ENCODE measurements around the gene OVAAL.
"Not testable (repeated sequence)": the region's sequence is repeated elsewhere in the genome, so short reads cannot be mapped to it uniquely, and the experiment has no call there.

The OVAAL gene

DNA sequence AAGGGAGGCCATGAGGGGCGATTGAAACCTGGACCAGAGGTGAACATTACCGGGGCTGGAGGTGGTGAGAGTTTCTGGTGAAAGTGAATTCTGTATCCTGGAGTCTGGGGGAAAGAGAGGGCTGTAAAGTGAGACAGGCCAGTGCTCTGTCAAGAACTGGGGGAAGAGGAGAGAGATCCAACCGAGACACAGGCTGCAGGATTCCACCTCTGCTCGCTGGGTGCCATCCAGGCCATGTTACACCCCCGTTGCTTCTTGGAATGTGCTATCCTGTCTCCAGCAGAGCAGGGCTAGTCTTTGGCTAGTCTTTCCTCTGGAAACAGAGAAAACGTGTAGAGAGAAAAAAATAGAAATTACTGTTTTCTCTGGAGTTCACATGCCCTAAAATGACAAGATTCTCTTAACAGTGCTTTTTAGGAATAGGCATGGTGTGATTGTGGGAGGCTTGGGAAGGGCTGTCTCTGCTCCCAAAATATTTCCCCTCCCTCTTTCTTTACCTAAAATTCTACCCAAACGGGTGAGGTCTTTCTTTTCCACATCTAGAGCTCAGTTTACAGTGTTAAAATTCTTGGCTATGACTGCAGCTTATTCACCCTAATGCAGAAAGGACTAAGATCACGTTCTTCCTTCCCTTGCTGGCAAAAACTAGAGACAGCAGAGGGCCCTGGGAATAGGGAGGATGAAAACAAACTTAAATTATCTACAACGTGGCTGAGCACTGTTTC, 16.5 kb upstream of the OVAAL start:
- no peak overlapping the region for H3K27ac ChIP-seq (ENCODE audit: low read depth, low read length)

DNA sequence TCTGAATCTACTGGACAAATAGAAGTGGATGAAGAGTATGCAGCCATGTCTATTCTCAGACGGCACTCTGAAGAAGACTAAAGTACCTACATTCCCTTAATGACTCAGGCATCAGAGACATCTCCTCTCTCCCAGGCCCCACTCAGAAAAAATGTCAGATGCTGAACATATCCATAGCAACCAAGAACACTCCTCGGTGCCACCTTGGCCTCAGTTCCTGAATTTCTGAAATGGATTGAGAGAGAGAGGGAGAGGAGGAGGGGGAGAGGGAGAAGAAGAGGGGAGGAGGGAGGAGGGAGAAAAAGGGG, 16.0 kb upstream of the OVAAL start:
- no peak overlapping the region for H3K27ac ChIP-seq (ENCODE audit: low read depth, low read length)
- H3K9me3 ChIP-seq (ENCODE audit: insufficient read depth, low read depth, low read length) = no peaks in the 10 kb centered on the region
- H3K4me1 ChIP-seq (ENCODE audit: insufficient read depth, low read length) = peaks cover 9% of the 10 kb centered on the region; the same call in 1 of the 2 replicates
- no peaks in the 10 kb centered on the region for H3K27me3 ChIP-seq (ENCODE audit: insufficient read depth, low read length)
- WGBS = 71% methylated on average over 2 of the region's 2 CpGs
- no peaks in the 10 kb centered on the region for H3K36me3 ChIP-seq (ENCODE audit: insufficient read depth, low read length)
- H3K9ac ChIP-seq (ENCODE audit: low read depth, low read length) = no peak overlapping the region
- no peak overlapping the region for H3K4me3 ChIP-seq (ENCODE audit: low read length)

More for the DNA sequence above, 16.5 kb upstream of the OVAAL start:
- Histone ChIP-seq H3K27me3 (ENCODE audit: insufficient read depth, low read length) (no peaks in the 10 kb centered on the region), H3K4me1 (ENCODE audit: insufficient read depth, low read length) (peaks cover 9% of the 10 kb centered on the region; the same call in 1 of the 2 replicates), H3K4me3 (ENCODE audit: low read length) (no peak overlapping the region), H3K36me3 (ENCODE audit: insufficient read depth, low read length) (no peaks in the 10 kb centered on the region), H3K9ac (ENCODE audit: low read depth, low read length) (no peak overlapping the region), H3K9me3 (ENCODE audit: insufficient read depth, low read depth, low read length) (no peaks in the 10 kb centered on the region)
- WGBS = 46% methylated on average over 9 of the region's 9 CpGs

DNA sequence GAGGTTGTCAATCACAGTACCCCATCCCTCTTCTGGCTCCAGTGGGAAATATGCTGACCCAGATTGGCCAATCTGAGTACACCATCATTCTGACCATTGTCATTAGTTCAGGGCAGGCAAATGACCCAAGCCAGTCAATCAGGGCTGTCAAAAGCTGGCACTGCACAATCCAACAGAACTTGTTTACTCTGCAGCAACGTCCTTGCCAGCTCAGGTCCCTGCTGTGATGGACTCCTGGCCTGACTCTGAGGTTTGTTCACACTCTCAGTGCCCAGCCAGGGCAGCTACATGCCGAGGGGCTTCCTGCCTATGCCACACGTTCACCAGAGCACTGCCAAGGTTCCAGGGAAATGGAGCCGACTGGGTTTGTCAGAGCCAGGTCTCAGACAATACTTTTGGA, 14.7 kb upstream of the OVAAL start:
- H3K27ac ChIP-seq (ENCODE audit: low read depth, low read length) = no peak overlapping the region
- 90% methylated on average over 4 of the region's 4 CpGs for WGBS

DNA sequence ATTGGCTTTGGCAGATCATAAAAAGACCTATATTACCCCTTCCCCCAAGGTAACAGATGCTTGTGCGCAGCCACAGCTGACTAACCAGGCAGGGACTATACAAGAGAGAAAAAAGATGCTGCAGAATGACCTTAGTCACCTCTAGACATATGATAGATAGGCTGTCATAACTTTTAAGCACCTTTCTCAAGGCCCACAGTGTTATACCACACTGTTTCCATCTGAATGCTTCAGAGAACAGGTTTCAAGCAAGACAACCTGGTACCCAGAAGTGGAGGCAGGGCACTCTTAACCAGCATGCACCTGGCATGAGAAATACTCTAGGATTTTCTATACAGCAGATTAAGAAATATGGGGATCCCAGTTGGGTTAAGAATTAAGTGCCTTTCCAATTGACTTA, 12.8 kb upstream of the OVAAL start:
- Histone ChIP-seq H3K9me3 (ENCODE audit: insufficient read depth, low read depth, low read length) (no peaks in the 10 kb centered on the region), H3K36me3 (ENCODE audit: insufficient read depth, low read length) (no peaks in the 10 kb centered on the region), H3K9ac (ENCODE audit: low read depth, low read length) (no peak overlapping the region), H3K4me3 (ENCODE audit: low read length) (no peak overlapping the region), H3K27me3 (ENCODE audit: insufficient read depth, low read length) (no peaks in the 10 kb centered on the region), H3K4me1 (ENCODE audit: insufficient read depth, low read length) (peaks cover 12% of the 10 kb centered on the region; the same call in 1 of the 2 replicates), H3K27ac (ENCODE audit: low read depth, low read length) (no peak overlapping the region)
- 83% methylated on average over 1 of the region's 1 CpG for WGBS

More for the DNA sequence above, 14.7 kb upstream of the OVAAL start:
- H3K36me3 ChIP-seq (ENCODE audit: insufficient read depth, low read length) = no peaks in the 10 kb centered on the region
- no peak overlapping the region for H3K9ac ChIP-seq (ENCODE audit: low read depth, low read length)
- no peak overlapping the region for H3K4me3 ChIP-seq (ENCODE audit: low read length)
- peaks cover 9% of the 10 kb centered on the region; the same call in 1 of the 2 replicates for H3K4me1 ChIP-seq (ENCODE audit: insufficient read depth, low read length)
- no peaks in the 10 kb centered on the region for H3K9me3 ChIP-seq (ENCODE audit: insufficient read depth, low read depth, low read length)
- H3K27me3 ChIP-seq (ENCODE audit: insufficient read depth, low read length) = no peaks in the 10 kb centered on the region

DNA sequence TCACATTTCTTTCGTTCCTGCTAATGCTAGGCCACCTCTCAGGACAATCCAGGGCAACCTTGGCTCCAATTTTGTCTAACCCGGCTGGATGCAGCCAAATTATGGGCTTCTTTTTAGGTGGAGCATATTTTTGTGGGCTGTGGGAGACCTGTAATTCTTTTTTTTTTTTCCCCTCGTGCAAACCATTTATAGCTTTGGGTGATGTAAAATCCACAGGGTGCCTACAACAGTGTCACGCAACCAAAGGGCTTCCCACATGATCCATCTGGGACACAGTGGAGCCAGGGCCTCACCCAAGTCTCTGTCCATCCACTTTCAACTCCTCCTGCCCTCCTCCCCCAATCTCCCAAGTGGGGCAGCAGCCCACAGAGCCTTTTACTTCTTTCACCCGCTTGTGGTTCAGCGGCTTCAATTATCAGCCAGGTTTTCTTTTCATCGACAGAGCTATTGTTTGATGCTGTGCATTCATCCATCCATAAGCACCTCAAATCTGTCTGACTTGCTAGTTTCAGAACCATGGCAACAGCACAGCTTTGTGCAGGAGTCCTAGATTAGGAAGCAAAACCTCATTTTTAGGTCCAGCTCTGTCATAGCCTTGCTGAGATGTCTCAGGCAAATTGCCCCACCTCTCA, 10.0 kb upstream of the OVAAL start:
- Histone ChIP-seq H3K27ac (ENCODE audit: low read depth, low read length) (no peak overlapping the region), H3K27me3 (ENCODE audit: insufficient read depth, low read length) (no peaks in the 10 kb centered on the region), H3K9me3 (ENCODE audit: insufficient read depth, low read depth, low read length) (no peaks in the 10 kb centered on the region), H3K9ac (ENCODE audit: low read depth, low read length) (no peak overlapping the region), H3K4me3 (ENCODE audit: low read length) (no peak overlapping the region), H3K4me1 (ENCODE audit: insufficient read depth, low read length) (0 out of 2 replicates have a peak, but pooled peaks cover 3% of the 10 kb centered on the region), H3K36me3 (ENCODE audit: insufficient read depth, low read length) (no peaks in the 10 kb centered on the region)
- 90% methylated on average over 7 of the region's 7 CpGs for WGBS

DNA sequence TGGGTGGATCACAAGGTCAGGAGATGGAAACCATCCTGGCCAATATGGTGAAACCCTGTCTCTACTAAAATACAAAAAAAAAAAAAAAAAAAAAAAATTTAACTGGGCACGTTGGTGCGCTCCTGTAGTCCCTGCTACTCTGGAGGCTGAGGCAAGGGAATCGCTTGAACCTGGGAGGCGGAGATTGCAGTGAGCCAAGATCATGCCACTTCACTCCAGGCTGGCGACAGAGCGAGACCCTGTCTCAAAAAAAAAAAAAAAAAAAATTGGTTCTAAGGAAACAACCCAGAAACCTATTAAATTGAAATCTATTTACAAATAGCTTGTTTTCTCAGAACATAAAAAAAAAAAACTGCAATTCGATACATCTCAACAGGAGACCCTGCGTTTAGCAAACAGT, 9.0 kb upstream of the OVAAL start:
- H3K9ac ChIP-seq (ENCODE audit: low read depth, low read length); H3K9me3 ChIP-seq (ENCODE audit: insufficient read depth, low read depth, low read length); H3K27me3 ChIP-seq (ENCODE audit: insufficient read depth, low read length); H3K27ac ChIP-seq (ENCODE audit: low read depth, low read length); H3K4me3 ChIP-seq (ENCODE audit: low read length); H3K4me1 ChIP-seq (ENCODE audit: insufficient read depth, low read length); H3K36me3 ChIP-seq (ENCODE audit: insufficient read depth, low read length): not testable (repeated sequence)
- 95% methylated on average over 8 of the region's 8 CpGs for WGBS

DNA sequence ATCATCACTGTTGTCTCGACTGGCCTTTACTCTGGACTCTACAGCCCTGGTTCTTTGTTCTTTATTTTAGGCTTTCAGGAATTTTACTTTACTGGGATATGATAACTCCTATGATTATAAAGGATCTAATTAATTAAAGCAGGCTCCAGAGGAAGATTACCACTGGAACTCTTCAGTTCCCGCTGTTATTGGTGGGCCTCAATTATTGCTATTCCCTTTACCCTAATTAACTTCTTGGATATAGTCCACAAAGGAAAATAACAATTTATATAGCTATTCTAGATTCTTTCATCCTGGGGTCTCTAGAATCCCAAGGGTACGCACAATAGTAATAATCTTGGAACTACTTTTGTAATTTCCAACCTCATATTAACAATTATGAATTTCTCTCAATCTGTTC, 8.5 kb upstream of the OVAAL start:
- Histone ChIP-seq H3K27ac (ENCODE audit: low read depth, low read length) (no peak overlapping the region), H3K36me3 (ENCODE audit: insufficient read depth, low read length) (no peaks in the 10 kb centered on the region), H3K27me3 (ENCODE audit: insufficient read depth, low read length) (no peaks in the 10 kb centered on the region), H3K9ac (ENCODE audit: low read depth, low read length) (no peak overlapping the region), H3K4me1 (ENCODE audit: insufficient read depth, low read length) (0 out of 2 replicates have a peak, but pooled peaks cover 3% of the 10 kb centered on the region), H3K4me3 (ENCODE audit: low read length) (no peak overlapping the region), H3K9me3 (ENCODE audit: insufficient read depth, low read depth, low read length) (no peaks in the 10 kb centered on the region)
- WGBS = 94% methylated on average over 3 of the region's 3 CpGs

DNA sequence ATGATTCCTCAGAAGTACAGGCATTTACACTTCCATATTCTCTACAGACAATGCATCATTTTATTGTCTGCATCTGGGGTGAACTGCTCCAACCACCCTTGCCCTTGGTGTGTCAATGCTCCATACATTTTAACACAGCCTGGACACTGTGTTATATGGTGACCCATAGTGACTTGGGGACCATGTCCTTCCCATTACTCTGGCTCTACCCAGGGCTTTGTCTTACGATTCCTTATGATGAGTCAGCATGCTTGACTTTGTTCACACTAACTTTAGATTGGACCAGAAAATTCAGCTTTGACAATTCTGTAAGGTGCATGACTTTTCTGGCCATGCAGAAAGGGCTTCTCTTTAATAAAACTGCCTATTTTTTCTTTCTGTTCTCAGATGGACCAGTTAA, 6.8 kb upstream of the OVAAL start:
- WGBS = 96% methylated on average over 1 of the region's 1 CpG
- Histone ChIP-seq H3K4me3 (ENCODE audit: low read length) (no peak overlapping the region), H3K27ac (ENCODE audit: low read depth, low read length) (no peak overlapping the region), H3K9me3 (ENCODE audit: insufficient read depth, low read depth, low read length) (no peaks in the 10 kb centered on the region), H3K36me3 (ENCODE audit: insufficient read depth, low read length) (no peaks in the 10 kb centered on the region), H3K4me1 (ENCODE audit: insufficient read depth, low read length) (0 out of 2 replicates have a peak, but pooled peaks cover 3% of the 10 kb centered on the region), H3K9ac (ENCODE audit: low read depth, low read length) (no peak overlapping the region), H3K27me3 (ENCODE audit: insufficient read depth, low read length) (no peaks in the 10 kb centered on the region)

DNA sequence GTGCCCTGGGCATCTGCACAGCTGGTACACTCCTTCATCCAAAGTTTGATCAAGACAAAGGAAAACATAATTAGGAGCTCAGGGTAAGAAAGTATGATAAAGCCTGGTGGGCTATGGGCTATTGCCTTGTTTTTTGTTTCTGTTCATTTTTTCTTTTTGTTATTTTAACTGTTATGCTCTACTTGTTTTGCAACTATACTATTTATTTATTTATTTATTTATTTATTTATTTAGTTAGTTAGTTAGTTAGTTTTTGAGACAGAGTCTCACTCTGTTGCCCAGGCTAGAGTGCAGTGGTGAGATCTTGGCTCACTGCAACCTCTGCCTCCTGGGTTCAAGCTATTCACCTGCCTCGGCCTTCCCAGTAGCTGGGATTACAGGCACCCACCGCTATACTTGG, 5.7 kb upstream of the OVAAL start:
- not testable (repeated sequence) for H3K27me3 ChIP-seq (ENCODE audit: insufficient read depth, low read length); H3K9ac ChIP-seq (ENCODE audit: low read depth, low read length); H3K4me3 ChIP-seq (ENCODE audit: low read length); H3K9me3 ChIP-seq (ENCODE audit: insufficient read depth, low read depth, low read length); H3K4me1 ChIP-seq (ENCODE audit: insufficient read depth, low read length); H3K27ac ChIP-seq (ENCODE audit: low read depth, low read length); H3K36me3 ChIP-seq (ENCODE audit: insufficient read depth, low read length)
- 93% methylated on average over 2 of the region's 2 CpGs for WGBS

DNA sequence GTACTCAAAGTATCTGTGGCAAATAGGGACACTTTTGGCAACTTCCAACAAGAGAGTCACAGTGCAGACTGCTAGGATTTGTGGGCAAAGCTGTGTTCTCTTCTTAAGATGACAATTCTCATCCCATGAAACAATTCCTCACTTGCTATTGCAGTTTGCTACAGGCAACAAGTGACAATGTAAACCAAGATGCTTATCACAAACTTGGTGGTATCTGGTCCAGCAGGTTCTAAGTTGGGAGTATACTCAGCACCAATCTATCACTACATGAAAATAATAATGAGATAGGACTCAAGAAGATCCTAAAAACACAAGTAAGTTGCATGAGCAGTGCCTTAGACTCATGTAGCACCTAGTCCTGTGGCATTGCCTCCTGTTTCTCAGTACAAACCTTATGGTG, 3.4 kb upstream of the OVAAL start:
- Histone ChIP-seq H3K9me3 (ENCODE audit: insufficient read depth, low read depth, low read length) (no peaks in the 10 kb centered on the region), H3K4me3 (ENCODE audit: low read length) (no peak overlapping the region), H3K9ac (ENCODE audit: low read depth, low read length) (no peak overlapping the region), H3K27ac (ENCODE audit: low read depth, low read length) (no peak overlapping the region), H3K36me3 (ENCODE audit: insufficient read depth, low read length) (no peaks in the 10 kb centered on the region), H3K4me1 (ENCODE audit: insufficient read depth, low read length) (no peaks in the 10 kb centered on the region), H3K27me3 (ENCODE audit: insufficient read depth, low read length) (no peaks in the 10 kb centered on the region)

DNA sequence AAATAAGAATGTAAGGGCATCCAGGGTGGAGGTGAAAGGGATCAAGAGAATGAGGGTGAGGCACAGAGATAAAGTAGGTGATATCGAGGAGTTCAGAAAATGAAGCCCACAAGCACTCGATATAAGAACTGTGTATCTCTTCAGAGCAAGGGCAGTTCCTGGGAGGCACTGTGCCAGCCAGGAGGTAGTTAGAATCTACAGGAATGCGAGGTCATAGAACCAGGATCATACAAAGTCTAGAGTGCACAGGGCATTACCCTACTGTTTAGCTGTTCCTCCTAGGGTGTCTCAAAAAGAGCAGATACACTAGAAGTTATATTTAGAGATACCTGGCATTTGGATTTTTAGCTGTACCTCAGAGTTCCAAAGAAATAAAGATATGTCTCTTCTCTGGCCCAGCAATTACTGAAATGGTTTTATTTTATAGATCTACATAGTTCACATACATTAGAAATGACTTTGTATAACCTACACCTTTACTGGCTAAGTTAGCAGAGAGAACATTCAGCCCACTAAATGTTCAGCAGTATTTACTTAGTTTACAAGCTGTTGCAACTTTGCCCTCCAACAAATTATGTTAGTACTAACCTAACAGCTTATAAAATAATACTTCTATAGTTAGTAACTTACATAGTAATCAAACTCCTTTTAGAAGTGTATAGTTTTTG, 1.6 kb downstream of the OVAAL start:
- no peaks in the 10 kb centered on the region for H3K4me1 ChIP-seq (ENCODE audit: insufficient read depth, low read length)

More for the DNA sequence above, 1.6 kb downstream of the OVAAL start:
- Histone ChIP-seq H3K27me3 (ENCODE audit: insufficient read depth, low read length) (no peaks in the 10 kb centered on the region), H3K9me3 (ENCODE audit: insufficient read depth, low read depth, low read length) (no peaks in the 10 kb centered on the region), H3K9ac (ENCODE audit: low read depth, low read length) (no peak overlapping the region), H3K36me3 (ENCODE audit: insufficient read depth, low read length) (no peaks in the 10 kb centered on the region), H3K4me3 (ENCODE audit: low read length) (no peak overlapping the region), H3K27ac (ENCODE audit: low read depth, low read length) (no peak overlapping the region)
- 81% methylated on average over 3 of the region's 3 CpGs for WGBS
